Measurements from ENCODE around the gene NDUFS7. TPM values are rescaled to one million over a fixed set of nuclear protein-coding genes. Genes with fewer than 3 reads are reported as not detected.

NDUFS7 gene
- total RNA-seq, 1 donor = 21.1 TPM

DNA sequence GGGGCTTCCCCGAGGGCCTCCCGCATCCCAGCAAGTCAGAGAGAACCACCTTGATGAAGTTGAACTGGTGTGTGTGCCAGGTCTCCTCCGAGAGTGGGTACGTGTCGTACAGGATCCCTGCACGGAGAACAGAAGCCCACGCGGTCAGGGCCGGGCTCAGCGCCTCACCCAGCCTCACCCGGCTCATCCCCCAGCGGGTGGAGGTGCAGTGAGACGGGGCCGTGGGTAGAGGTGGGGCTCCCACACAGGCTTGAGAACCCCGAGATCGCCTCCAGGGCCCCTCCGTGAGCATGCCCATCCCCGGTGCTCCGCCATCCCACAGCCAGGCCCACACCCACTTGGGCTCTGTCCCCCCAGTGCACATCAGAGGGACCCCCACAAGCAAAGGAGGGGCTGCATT lies 15.4 kb downstream of the NDUFS7 start:
- H3K4me3 ChIP-seq (ENCODE audit: low read length) = no peak overlapping the region
- H3K27me3 ChIP-seq (ENCODE audit: insufficient read depth, low read length) = peaks cover 9% of the 10 kb centered on the region
- no peaks in the 10 kb centered on the region for H3K9me3 ChIP-seq (ENCODE audit: low read depth, low read length)
- peaks cover 22% of the 10 kb centered on the region for H3K4me1 ChIP-seq (ENCODE audit: insufficient read depth, low read length)

DNA sequence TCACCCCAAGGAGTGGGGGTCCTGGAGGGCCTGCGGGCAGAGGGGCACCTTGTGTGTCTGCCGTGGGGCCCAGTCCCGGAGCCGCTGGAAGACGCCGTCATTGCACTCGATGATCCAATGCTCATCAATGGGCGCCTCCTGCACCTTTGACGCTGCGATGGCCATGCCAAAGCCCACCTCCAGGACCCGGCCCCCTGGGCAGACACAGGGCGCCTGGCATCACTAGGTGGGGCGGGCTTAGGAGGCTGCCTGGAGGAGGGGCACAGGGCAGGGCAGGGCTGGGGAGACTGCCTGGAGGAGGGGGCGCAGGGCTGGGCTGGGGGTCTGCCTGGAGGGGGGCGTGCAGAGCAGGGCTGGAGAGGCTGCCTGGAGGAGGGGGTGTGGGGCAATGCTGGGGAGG lies 16.0 kb downstream of the NDUFS7 start:
- no peaks in the 10 kb centered on the region for H3K9me3 ChIP-seq (ENCODE audit: low read depth, low read length)
- H3K4me1 ChIP-seq (ENCODE audit: insufficient read depth, low read length) = peaks cover 22% of the 10 kb centered on the region
- H3K4me3 ChIP-seq (ENCODE audit: low read length) = no peak overlapping the region
- peaks cover 9% of the 10 kb centered on the region for H3K27me3 ChIP-seq (ENCODE audit: insufficient read depth, low read length)

DNA sequence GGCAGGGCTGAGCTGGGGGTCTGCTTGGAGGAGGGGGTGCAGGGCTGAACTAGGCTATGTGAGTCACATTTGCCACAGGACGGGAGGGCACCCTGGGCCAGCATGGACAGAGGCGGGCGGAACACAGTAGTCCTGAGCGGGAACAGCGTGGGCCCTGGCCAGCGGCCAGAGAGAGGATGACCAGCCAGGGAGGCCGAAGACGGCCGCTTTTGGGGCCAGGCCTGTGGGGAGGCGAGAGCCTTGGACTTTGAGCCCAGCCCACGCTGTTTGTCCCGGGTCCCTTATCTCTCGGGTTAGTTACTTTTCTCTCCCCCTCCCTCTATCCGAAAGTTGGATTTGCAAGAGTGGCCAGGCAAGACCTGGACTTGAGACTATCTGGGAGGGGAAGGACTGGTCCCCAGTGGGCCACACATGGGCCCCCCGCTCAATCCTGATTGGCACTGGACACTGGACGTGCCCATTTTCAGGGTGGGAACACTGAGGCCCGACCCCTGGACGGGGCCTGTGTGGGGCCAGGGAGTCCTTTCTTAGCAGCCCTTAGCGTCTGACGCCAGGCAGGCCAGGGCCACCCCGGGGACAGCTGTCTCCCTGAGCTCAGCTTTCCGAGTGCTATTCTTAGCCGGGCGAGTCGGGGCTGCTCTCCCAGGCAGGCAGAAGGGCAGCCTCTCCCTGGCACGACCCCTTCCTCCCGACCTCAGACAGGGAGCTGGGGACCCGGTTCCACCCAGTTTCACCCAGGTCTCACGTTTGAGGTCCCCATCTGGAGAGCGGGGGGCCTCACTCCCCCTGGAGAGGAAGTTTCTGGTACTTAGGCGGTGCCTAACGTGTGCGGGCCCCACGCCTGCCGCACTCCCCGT lies 16.8 kb downstream of the NDUFS7 start:
- H3K9me3 ChIP-seq (ENCODE audit: low read depth, low read length) = no peaks in the 10 kb centered on the region
- H3K27me3 ChIP-seq (ENCODE audit: insufficient read depth, low read length) = peaks cover 9% of the 10 kb centered on the region
- peaks cover 22% of the 10 kb centered on the region for H3K4me1 ChIP-seq (ENCODE audit: insufficient read depth, low read length)
- H3K4me3 ChIP-seq (ENCODE audit: low read length) = peak overlapping the region; percentile 30

- Histone ChIP-seq H3K4me1 (ENCODE audit: insufficient read depth, low read length) (peaks cover 25% of the 10 kb centered on the region), H3K27me3 (ENCODE audit: insufficient read depth, low read length) (peaks cover 9% of the 10 kb centered on the region), H3K4me3 (ENCODE audit: low read length) (peak within 1 kb of the TSS; percentile 30), H3K9me3 (ENCODE audit: low read depth, low read length) (no peaks in the 10 kb centered on the region)
These were observed 17.6 kb downstream of the NDUFS7 start, which contains the start of gene GAMT for GRCh38 chr19:1401138-1401888. TSS of gene GAMT (minus strand) at chr19:1401542. CDS start at chr19:1401476, 66 bp downstream.

- no peaks in the 10 kb centered on the region for H3K9me3 ChIP-seq (ENCODE audit: low read depth, low read length)
- no peak overlapping the region for H3K4me3 ChIP-seq (ENCODE audit: low read length)
- H3K27me3 ChIP-seq (ENCODE audit: insufficient read depth, low read length) = peaks cover 9% of the 10 kb centered on the region
- H3K4me1 ChIP-seq (ENCODE audit: insufficient read depth, low read length) = peaks cover 30% of the 10 kb centered on the region
These were observed 18.1 kb downstream of the NDUFS7 start for GRCh38 chr19:1401889-1402217.

DNA sequence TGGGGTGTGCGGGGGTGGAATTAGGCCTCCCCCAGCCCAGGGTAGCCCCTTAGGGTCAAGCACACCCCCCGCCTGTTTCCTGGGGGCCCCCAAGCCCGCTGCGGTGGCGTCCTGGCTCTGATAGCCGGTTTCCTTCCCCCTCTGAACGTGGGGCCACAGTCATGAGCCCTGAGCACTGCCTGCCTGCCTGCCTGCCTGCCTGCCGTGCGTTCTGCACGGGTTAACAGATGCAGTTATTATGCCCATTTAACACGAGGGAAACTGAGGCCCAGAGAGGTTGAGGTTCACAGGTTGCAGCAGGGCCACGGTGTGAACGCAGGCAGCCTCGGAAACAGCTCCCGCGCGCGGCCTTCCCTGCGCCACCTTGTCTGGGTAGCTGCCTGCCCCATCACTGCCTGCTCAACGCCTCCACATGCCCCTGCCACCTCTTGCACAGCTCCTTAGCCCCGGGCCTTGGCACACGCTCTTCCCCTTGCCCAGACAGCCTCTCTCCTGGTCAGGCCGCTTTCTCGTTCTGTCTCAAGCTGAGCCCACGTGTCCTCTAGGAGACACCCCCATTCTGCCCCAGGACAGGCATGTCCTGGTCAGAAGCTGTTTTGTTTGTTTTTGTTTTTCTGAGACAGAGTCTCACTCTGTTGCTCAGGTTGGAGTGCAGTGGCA lies 18.8 kb downstream of the NDUFS7 start:
- H3K27me3 ChIP-seq (ENCODE audit: insufficient read depth, low read length) = peaks cover 9% of the 10 kb centered on the region
- no peak overlapping the region for H3K4me3 ChIP-seq (ENCODE audit: low read length)
- no peaks in the 10 kb centered on the region for H3K9me3 ChIP-seq (ENCODE audit: low read depth, low read length)
- peaks cover 32% of the 10 kb centered on the region for H3K4me1 ChIP-seq (ENCODE audit: insufficient read depth, low read length)

- Histone ChIP-seq H3K4me3 (ENCODE audit: low read length) (peak overlapping the region; percentile 35), H3K27me3 (ENCODE audit: insufficient read depth, low read length) (peaks cover 7% of the 10 kb centered on the region), H3K4me1 (ENCODE audit: insufficient read depth, low read length) (peaks cover 59% of the 10 kb centered on the region), H3K9me3 (ENCODE audit: low read depth, low read length) (no peaks in the 10 kb centered on the region)
These were observed 23.2 kb downstream of the NDUFS7 start for GRCh38 chr19:1406774-1407527.

GRCh38 chr19:1407528-1408299 lies 24.0 kb downstream of the NDUFS7 start, which contains the start of gene DAZAP1:
TSS of gene DAZAP1 (plus strand) at chr19:1407586. CDS start at chr19:1407774, 188 bp downstream.
- Histone ChIP-seq H3K4me3 (ENCODE audit: low read length) (peak within 1 kb of the TSS; percentile 84), H3K4me1 (ENCODE audit: insufficient read depth, low read length) (peaks cover 59% of the 10 kb centered on the region), H3K27me3 (ENCODE audit: insufficient read depth, low read length) (peaks cover 1% of the 10 kb centered on the region), H3K9me3 (ENCODE audit: low read depth, low read length) (no peaks in the 10 kb centered on the region)

DNA sequence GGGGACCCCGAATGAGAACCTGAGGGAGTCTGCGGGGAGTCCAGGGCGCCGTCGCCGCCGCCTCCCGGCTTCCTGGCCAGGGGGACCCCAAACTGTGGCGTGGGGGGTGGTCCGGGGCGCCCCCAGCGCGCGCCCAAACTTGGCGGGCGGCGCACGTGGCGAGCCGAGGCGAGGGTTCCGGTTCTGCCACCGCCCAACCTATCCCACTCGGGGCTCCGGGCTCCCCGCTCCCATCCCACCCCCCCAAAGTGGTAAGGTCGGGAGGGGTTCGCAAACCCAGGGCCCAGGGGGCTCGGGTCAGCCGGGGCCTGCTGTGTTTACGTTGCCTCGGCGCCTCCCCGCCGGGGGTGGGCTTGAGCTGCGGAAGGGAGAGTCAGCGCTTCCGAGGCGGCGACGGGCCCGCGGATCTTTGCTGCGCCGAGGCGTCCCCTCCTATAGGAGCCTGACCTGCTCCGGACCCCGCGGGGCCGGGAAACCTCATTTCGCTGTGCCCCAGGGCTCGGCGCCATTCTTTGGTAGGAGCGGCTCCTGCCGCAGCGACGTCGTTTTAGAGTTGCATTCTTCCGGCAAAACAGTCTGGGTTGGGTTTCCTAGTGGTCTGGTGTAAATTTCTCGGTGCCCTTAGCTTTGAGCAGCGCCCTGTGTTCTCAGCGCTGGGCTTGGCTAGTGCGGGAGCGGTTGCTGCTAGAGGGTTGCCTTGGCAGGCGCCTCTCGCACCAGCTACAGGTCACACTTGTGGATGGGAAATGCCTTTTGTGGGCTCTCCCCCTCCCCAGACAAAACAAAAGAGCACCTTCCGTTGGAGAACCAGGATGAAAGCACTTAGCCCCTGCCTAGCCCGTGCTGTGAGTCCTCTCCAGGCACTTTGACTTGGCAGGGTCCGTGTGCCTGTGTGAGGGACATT lies 24.8 kb downstream of the NDUFS7 start:
- peaks cover 64% of the 10 kb centered on the region for H3K4me1 ChIP-seq (ENCODE audit: insufficient read depth, low read length)
- no peaks in the 10 kb centered on the region for H3K9me3 ChIP-seq (ENCODE audit: low read depth, low read length)
- H3K27me3 ChIP-seq (ENCODE audit: insufficient read depth, low read length) = no peaks in the 10 kb centered on the region
- peak overlapping the region; percentile 84 for H3K4me3 ChIP-seq (ENCODE audit: low read length)

GRCh38 chr19:1409204-1410005 lies 25.7 kb downstream of the NDUFS7 start:
- H3K4me1 ChIP-seq (ENCODE audit: insufficient read depth, low read length) = peaks cover 66% of the 10 kb centered on the region
- peak overlapping the region; percentile 84 for H3K4me3 ChIP-seq (ENCODE audit: low read length)

GRCh38 chr19:1410136-1410786 lies 26.6 kb downstream of the NDUFS7 start:
- Histone ChIP-seq H3K9me3 (ENCODE audit: low read depth, low read length) (no peaks in the 10 kb centered on the region), H3K27me3 (ENCODE audit: insufficient read depth, low read length) (no peaks in the 10 kb centered on the region), H3K4me3 (ENCODE audit: low read length) (no peak overlapping the region), H3K4me1 (ENCODE audit: insufficient read depth, low read length) (peaks cover 72% of the 10 kb centered on the region)

More at GRCh38 chr19:1409204-1410005, 25.7 kb downstream of the NDUFS7 start:
- H3K27me3 ChIP-seq (ENCODE audit: insufficient read depth, low read length) = no peaks in the 10 kb centered on the region
- no peaks in the 10 kb centered on the region for H3K9me3 ChIP-seq (ENCODE audit: low read depth, low read length)

DNA sequence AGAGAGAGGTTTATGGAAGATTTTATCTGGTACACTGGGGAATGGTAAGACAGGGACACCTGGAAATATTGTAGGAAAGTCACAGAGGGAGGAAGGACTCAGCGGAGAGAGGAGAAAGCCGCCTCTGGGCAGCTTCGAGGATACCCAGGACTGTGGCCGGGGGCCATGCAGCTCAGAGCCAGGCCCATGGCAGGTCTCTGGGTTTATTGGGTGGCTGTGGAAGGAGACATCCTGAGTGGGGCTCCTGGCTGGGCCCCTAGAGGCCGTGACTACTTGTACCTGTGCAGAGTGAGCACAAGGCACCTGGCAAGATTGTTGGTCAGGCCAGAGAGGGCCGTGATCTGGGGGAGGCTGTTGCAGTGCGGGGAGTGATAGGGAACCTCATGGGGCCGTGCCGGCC lies 27.1 kb downstream of the NDUFS7 start:
- no peaks in the 10 kb centered on the region for H3K9me3 ChIP-seq (ENCODE audit: low read depth, low read length)
- H3K27me3 ChIP-seq (ENCODE audit: insufficient read depth, low read length) = no peaks in the 10 kb centered on the region
- peaks cover 77% of the 10 kb centered on the region for H3K4me1 ChIP-seq (ENCODE audit: insufficient read depth, low read length)
- no peak overlapping the region for H3K4me3 ChIP-seq (ENCODE audit: low read length)
